ENCODE data around the gene KCNIP4.

Gene KCNIP4

GRCh38 chr4:21898101-21898500 is 50.5 kb downstream of the KCNIP4 start:
- DNase-seq: no peak

- DNase-seq: no peak
These were observed 51.8 kb downstream of the KCNIP4 start for GRCh38 chr4:21896767-21897166.

- no peak for DNase-seq
These were observed 55.4 kb downstream of the KCNIP4 start for GRCh38 chr4:21893136-21893535.

- DNase-seq: no peak
These were observed 58.3 kb downstream of the KCNIP4 start for GRCh38 chr4:21890231-21890630.

GRCh38 chr4:21888195-21888976 is 60.2 kb downstream of the KCNIP4 start:
- DNase-seq: no peak

GRCh38 chr4:21887481-21887880 is 61.1 kb downstream of the KCNIP4 start:
- no peak for DNase-seq

- DNase-seq: no peak
These were observed 62.8 kb downstream of the KCNIP4 start for GRCh38 chr4:21885770-21886169.

- DNase-seq: no peak
These were observed 63.3 kb downstream of the KCNIP4 start for GRCh38 chr4:21885241-21885640.

- no peak for DNase-seq
These were observed 64.0 kb downstream of the KCNIP4 start for GRCh38 chr4:21884615-21885014.

- DNase-seq: no peak
These were observed 66.3 kb downstream of the KCNIP4 start for GRCh38 chr4:21882051-21882839.

- no peak for DNase-seq
These were observed 69.4 kb downstream of the KCNIP4 start for GRCh38 chr4:21879187-21879586.

- DNase-seq: no peak
These were observed 71.9 kb downstream of the KCNIP4 start for GRCh38 chr4:21876711-21877110.

- no peak for DNase-seq
These were observed 75.4 kb downstream of the KCNIP4 start for GRCh38 chr4:21873145-21873544.

- no peak for DNase-seq
These were observed 76.5 kb downstream of the KCNIP4 start for GRCh38 chr4:21872101-21872500.

- no peak for DNase-seq
These were observed 78.4 kb downstream of the KCNIP4 start for GRCh38 chr4:21869978-21870745.

- DNase-seq: no peak
These were observed 83.9 kb downstream of the KCNIP4 start for GRCh38 chr4:21864686-21865085.

- DNase-seq: no peak
These were observed 85.7 kb downstream of the KCNIP4 start for GRCh38 chr4:21862917-21863316.

GRCh38 chr4:21858971-21859370 is 89.6 kb downstream of the KCNIP4 start:
- DNase-seq: no peak

- no peak for DNase-seq
These were observed 91.8 kb downstream of the KCNIP4 start for GRCh38 chr4:21856754-21857153.

GRCh38 chr4:21856301-21856700 is 92.3 kb downstream of the KCNIP4 start:
- no peak for DNase-seq

GRCh38 chr4:21849077-21849476 is 99.5 kb downstream of the KCNIP4 start:
- no peak for DNase-seq

GRCh38 chr4:21848021-21848420 is 100.6 kb downstream of the KCNIP4 start:
- DNase-seq: no peak

- no peak for DNase-seq
These were observed 102.9 kb downstream of the KCNIP4 start for GRCh38 chr4:21845663-21846062.

GRCh38 chr4:21835712-21836111 is 112.9 kb downstream of the KCNIP4 start:
- no peak for DNase-seq

Data from activated naive CD4-positive, alpha-beta T cell (primary cell).